Measurements from ENCODE around the gene DMRTB1.

DNA sequence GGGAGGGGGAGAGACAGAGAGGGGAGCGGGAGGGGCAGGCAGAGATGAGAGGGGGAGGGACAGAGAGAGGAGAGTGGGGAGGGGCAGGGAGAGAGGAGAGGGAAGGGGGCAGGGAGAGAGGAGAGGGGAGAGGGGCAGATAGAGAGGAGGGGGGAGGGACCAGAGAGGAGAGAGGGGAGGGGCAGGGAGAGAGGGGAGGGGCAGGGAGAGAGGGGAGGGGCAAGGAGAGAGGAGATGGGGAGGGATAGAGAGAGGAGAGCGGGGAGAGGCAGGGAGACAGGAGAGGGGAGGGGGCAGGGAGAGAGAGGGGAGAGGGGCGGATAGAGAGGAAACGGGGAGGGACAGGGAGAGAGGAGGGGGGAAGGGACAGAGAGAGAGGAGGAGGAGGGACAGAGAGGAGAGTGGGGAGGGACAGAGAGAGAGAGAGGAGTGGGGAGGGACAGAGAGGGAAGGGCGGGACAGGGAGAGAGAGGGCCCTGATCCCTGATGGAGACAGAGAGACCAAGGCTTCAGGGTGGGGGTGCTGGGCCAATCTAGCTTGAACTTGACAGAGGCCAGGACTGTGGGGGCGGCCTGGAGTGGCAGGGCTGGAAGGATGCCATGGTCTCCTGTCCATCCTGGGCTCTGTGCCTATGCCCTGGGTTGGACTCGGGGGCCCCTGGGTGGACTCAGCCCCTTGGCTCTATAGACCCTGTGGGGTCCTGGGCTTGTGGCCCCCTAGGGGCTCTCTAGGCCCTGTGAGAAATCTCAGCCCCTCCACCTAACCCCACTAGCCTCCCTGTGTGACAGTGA lies 43.6 kb downstream of the DMRTB1 start:
- TF ChIP-seq, protein P1, sequence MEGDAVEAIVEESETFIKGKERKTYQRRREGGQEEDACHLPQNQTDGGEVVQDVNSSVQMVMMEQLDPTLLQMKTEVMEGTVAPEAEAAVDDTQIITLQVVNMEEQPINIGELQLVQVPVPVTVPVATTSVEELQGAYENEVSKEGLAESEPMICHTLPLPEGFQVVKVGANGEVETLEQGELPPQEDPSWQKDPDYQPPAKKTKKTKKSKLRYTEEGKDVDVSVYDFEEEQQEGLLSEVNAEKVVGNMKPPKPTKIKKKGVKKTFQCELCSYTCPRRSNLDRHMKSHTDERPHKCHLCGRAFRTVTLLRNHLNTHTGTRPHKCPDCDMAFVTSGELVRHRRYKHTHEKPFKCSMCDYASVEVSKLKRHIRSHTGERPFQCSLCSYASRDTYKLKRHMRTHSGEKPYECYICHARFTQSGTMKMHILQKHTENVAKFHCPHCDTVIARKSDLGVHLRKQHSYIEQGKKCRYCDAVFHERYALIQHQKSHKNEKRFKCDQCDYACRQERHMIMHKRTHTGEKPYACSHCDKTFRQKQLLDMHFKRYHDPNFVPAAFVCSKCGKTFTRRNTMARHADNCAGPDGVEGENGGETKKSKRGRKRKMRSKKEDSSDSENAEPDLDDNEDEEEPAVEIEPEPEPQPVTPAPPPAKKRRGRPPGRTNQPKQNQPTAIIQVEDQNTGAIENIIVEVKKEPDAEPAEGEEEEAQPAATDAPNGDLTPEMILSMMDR (conservative IDR thresholded peaks at IDR 0.05 in 1 of 2, IDR thresholded peaks at IDR 0.05 in 1 of 2; ENCODE audit: low read depth in 1 of 2, low read length in 2 of 2) = no peak
- TF ChIP-seq EZH2 (IDR thresholded peaks at IDR 0.05; ENCODE audit: low read length, missing control alignments) = no peak
